ENCODE results near the gene BCAS3.

DNA sequence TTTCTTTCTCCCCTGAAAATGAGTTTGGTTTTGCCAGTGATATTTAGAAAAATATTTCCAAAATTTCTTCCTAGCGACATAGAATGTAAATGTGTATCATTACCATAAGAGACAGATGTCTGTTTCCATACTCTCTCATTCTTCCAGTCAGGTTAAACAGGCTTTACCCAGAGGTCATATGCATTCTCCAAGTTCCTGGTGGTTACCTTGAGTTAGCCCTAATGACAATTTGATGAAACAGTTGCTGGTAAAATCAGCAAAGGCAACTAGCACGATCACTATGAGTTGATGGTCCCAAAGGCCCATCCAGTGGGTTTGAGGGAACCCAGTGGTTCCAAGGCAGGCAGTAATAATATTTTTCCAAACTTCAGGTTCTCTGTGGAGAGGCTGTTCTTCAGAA is 618.4 kb downstream of the BCAS3 start:
- TF ChIP-seq LEF1 (IDR thresholded peaks at IDR 0.05; ENCODE audit: borderline replicate concordance), result no peak
- no peak for TF ChIP-seq ZNF384 (IDR thresholded peaks at IDR 0.05)
- TF ChIP-seq FOXK2 (IDR thresholded peaks at IDR 0.05), result no peak
- no peak for TF ChIP-seq BHLHE40 (IDR thresholded peaks at IDR 0.05; ENCODE audit: borderline replicate concordance)
